HCT116 (cell line): ENCODE data around the gene FTO.

Experiments
- POLR2AphosphoS5 ChIP-seq: IDR thresholded peaks from 2 replicates; pipeline ENCODE4 v1.6.1; 2011; ENCODE audit warnings: mild to moderate bottlenecking, low read depth, low read length, moderate library complexity
- TF ChIP-seq, protein P1 (sequence below), 3 experiments: fragments of 200-600 bp in 1 of 3; sonication (generic) in 1 of 3; IDR thresholded peaks in 2 of 3; conservative IDR thresholded peaks in 1 of 3; 2 replicates each; pipeline ENCODE4 v1.5.1; 2012 to 2017; ENCODE audit warnings: low read depth in 2 of 3, low read length in 2 of 3, antibody characterized with exemption in 1 of 3, borderline replicate concordance in 1 of 3, control low read depth in 1 of 3, mild to moderate bottlenecking in 1 of 3, mixed read lengths in 1 of 3, mixed run types in 1 of 3, moderate library complexity in 1 of 3; ENCODE audit not compliant: insufficient read depth in 1 of 3

DNA sequence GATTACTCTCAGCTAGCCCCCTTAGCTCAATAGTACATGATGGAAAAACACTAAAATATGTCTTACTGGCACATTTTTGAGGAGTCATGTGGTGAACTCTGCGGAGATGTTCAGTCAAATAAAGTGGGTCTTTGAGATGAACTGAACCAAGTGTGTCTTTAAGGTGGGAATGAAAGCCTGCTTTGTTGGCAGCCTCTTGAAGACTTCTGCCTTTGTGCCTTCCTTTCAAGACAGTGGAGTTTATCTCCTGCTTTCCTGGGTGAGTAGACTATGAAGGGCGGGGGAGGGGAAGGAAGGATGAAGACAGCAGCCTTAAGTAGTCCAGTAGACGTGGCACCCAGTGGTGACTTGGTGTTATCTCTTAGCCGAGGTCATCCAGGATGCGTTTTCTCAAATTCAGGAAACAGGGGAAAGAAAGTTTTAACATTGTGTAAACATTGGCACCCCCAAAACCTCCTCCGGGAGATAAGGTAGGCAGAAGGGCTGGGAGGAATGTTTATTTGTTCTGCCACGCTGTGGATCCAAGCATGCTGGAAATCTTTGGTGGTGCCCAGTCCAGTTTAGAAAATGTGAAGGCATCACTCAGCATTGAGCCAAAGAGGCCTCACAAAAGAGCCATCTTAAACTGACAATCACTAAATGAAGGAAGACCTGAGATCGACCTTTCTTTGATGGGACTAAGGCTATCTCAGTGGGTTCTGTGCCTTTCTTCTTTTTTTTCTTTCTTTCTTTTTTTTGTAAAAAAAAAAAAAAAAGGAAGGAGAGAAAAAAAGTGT lies 220.6 kb downstream of the FTO start:
- TF ChIP-seq, protein P1, sequence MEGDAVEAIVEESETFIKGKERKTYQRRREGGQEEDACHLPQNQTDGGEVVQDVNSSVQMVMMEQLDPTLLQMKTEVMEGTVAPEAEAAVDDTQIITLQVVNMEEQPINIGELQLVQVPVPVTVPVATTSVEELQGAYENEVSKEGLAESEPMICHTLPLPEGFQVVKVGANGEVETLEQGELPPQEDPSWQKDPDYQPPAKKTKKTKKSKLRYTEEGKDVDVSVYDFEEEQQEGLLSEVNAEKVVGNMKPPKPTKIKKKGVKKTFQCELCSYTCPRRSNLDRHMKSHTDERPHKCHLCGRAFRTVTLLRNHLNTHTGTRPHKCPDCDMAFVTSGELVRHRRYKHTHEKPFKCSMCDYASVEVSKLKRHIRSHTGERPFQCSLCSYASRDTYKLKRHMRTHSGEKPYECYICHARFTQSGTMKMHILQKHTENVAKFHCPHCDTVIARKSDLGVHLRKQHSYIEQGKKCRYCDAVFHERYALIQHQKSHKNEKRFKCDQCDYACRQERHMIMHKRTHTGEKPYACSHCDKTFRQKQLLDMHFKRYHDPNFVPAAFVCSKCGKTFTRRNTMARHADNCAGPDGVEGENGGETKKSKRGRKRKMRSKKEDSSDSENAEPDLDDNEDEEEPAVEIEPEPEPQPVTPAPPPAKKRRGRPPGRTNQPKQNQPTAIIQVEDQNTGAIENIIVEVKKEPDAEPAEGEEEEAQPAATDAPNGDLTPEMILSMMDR (IDR thresholded peaks at IDR 0.05 in 2 of 3, conservative IDR thresholded peaks at IDR 0.05 in 1 of 3; ENCODE audit: borderline replicate concordance in 1 of 3, insufficient read depth in 1 of 3, low read depth in 2 of 3, low read length in 2 of 3) = no peak
- no peak for TF ChIP-seq POLR2AphosphoS5
